Astrocyte (in vitro differentiated cells and primary cell): ENCODE results near the gene CELF3.

Experiments used
- CTCF ChIP-seq: IDR thresholded peaks from 2 replicates; pipeline ENCODE4 v1.5.1; 2011; ENCODE audit warnings: low read depth, mild to moderate bottlenecking, inconsistent platforms, low read length, moderate library complexity; ENCODE audit not compliant: insufficient read depth
- EZH2 ChIP-seq: IDR thresholded peaks from 2 replicates; pipeline ENCODE4 v1.6.1; 2012; ENCODE audit warnings: mild to moderate bottlenecking, low read length, inconsistent platforms; ENCODE audit not compliant: insufficient read depth

- no peak for TF ChIP-seq CTCF
- no peak for TF ChIP-seq EZH2
Observed at GRCh38 chr1:151713044-151713443, 3.6 kb downstream of the CELF3 start.
